G401.6 (cell line): Measurements from ENCODE around the gene SPP1.
"Not testable (repeated sequence)": the region's sequence is repeated elsewhere in the genome, so short reads cannot be mapped to it uniquely, and the experiment has no call there.

Experiments used
- FAIRE-seq: peaks from 2 replicates; lab custom pipeline; 2012; peaks lifted over from hg19 to GRCh38; lab: Jason Lieb, UNC

Gene SPP1

DNA sequence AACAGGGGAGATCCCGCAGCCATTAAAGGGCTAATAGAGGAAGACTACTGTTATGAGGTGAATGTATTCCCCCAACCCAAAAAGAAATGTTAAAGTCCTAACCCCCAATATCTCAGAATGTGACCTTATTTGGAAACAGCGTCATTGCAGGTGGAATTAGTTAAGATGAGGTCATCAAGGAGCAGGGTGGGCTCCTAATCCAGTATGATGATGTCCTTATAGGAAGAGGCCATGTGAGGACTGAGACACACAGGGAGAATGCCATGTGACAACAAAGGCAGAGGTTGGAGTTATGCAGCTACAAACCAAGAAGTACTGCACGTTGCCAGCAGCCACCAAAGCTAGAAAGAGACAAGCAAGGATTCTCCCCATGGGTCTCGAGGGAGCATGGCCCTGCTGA lies 14.3 kb downstream of the SPP1 start:
- no peak for FAIRE-seq

DNA sequence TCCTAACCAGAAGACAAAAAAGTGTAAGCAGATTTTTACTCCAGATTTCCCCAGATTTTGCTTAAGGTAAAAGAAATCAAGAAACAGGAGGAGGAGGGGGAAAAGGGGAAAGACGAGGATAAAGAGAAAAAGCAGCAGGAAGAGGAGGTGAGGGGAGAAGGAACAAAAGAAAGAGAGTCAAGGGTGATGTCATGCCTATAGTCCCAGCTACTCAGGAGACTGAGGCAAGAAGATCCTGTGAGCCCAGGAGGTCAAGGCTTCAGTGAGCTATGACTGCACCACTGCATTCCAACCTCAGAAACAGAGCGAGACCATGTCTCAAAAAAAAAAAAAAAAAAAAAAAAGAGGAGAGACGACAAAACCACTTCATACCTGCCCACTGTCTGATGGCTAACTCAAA lies 19.9 kb downstream of the SPP1 start:
- FAIRE-seq, result no peak

DNA sequence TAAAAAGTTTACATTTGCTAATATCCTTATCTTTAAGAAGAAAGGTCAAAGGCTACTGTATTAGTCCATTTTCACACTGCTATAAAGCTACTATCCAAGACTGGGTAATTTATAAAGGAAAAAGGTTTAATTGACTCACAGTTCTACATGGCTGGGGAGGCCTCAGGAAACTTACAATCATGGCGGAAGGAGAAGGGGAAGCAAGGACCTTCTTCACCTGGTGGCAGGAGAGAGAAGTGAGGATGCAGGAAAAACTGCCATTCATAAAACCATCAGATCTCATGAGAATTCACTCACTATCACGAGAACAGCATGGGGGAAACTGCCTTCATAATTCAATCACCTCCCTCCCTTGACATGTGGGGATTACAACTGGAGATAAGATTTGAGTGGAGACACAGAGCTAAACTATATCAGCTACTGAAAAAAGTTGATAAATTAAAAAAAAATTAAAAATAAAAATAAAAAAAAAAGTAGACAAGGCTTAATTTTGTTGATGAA lies 23.7 kb downstream of the SPP1 start:
- FAIRE-seq, result not testable (repeated sequence)

DNA sequence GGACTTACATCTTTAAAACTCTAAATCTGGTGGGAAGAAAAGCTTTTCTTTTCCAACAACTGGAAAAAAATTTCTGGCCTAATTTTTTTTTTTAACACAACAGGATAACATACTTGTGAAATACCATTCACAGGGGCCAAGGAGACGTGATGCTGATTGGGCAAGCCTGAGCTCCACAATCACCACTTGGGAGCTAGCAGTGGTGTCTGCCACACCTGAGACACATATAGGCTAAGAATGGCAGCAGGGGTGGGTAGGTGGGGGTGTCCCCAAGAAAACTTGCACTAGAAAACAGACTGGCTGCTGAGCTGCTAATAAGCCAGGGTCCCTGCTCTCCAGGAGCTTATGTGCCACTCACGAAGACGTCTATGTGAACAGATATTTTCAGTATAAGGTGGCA lies 26.4 kb downstream of the SPP1 start:
- FAIRE-seq, result no peak

DNA sequence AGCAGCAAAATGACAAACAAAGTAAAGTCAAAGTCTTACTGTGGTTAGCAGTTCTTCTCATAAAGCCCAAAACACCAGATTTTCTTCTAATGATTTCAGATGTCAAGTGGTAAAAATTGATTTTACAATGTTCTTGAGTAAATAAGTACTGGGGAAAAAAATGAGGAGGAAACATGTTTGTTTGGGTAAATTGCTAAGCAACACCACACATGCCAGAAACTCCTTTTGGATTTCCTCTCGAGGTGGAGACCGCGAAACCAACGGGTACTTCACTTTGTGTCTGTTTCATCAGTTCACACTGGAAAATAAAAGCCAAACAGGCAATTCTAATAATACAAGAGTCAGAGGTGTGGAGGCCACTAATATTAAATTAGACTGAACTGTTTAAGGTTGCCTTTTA lies 27.3 kb downstream of the SPP1 start:
- no peak for FAIRE-seq

DNA sequence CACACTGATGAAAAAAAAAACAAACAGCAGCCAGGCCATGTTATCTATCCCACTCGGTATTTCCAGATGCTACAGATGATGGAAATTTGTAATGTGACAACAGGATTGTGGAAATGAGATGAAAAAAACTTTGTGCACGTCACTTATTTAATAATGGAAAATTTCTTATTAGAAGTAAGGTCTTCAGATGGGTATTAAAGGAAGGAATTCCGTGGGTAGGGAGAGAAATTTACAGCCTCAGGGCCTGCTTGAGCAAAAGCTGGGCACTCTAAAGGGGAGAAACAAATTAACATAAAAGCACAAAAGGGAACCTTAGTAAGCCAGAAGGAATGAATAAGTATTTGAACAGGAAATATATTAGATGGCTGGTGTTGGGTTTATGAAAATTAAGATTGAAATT lies 27.7 kb downstream of the SPP1 start:
- no peak for FAIRE-seq

DNA sequence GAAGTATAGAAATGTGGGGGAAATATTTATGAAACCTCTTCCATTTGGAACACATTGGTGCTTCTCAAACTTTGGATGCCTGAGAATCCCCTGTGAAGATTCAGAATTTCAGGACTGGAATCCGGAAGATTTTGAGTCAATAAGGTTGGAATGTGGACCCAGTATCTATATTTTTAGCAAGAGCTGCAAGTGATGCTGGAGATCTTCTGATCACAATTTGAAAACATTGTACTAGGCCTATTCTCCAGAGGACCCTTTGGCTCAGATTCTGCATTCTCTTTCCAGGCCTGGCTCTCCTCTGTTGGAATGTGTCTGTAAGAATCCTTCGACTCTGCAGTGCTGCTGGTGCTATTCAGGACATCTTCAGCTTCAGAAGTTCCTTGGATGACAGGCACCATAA lies 29.6 kb downstream of the SPP1 start:
- FAIRE-seq, result no peak

DNA sequence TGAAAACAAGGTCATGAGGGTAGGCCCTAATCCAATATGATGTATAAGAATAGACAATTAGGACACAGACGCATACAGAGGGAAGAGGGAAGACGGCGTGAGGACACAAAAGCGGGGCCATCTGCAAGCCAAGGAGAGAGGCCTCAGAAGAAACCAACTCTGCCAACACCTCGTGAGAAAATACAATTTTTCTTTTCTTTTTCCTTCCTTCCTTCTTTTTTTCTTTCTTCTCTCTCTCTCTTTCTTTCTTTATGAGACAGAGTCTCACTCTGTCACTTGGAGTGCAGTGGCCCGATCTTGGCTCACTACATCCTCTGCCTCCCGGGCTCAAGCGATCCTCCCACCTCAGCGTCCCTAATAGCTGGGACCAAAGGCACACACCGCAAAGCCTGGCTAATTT lies 30.4 kb downstream of the SPP1 start:
- FAIRE-seq, result no peak

DNA sequence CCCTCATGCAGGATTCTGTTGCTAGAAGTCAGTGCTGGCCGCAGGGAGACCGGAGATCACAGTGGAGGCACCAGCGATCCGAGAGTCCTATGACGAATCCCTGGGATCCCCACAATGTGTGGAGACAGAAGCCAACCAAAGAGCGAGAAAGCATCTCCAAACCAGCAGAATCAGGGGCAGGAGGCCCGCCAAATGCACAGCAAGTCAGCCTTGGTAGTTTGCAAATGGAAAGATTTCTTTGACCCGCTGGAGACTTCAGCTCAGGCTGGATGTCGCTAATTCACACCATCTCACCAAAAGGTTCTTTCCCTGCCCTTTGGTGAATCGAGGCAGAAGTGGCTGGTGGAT lies 31.4 kb downstream of the SPP1 start:
- FAIRE-seq, result no peak

DNA sequence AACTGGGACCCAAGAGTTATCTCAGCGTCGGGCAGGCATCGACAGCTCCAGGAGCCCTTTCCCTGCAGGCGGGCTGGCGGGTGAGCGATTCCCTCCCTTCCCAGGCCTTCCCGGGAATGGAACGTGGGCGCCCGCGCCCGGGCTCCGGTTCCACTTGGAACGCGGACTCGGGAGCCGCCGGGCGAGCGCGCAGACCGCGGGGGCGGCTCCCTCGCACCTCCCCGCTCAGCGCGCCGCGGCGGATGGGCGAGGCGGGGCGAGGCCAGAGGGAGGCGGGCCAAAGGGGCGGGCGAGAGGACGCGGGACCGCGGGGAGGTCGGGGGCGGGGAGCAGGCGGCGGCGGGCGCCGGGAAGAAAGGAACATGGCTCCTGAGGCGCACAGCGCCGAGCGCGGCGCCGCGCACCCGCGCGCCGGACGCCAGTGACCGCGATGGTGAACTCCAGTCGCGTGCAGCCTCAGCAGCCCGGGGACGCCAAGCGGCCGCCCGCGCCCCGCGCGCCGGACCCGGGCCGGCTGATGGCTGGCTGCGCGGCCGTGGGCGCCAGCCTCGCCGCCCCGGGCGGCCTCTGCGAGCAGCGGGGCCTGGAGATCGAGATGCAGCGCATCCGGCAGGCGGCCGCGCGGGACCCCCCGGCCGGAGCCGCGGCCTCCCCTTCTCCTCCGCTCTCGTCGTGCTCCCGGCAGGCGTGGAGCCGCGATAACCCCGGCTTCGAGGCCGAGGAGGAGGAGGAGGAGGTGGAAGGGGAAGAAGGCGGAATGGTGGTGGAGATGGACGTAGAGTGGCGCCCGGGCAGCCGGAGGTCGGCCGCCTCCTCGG lies 32.0 kb downstream of the SPP1 start, which contains the start of gene PKD2:
PKD2 (plus strand) TSS at position 332 of the 818 bp plus-strand sequence; CDS start at position 431, 99 bp downstream.
- FAIRE-seq, result no peak

DNA sequence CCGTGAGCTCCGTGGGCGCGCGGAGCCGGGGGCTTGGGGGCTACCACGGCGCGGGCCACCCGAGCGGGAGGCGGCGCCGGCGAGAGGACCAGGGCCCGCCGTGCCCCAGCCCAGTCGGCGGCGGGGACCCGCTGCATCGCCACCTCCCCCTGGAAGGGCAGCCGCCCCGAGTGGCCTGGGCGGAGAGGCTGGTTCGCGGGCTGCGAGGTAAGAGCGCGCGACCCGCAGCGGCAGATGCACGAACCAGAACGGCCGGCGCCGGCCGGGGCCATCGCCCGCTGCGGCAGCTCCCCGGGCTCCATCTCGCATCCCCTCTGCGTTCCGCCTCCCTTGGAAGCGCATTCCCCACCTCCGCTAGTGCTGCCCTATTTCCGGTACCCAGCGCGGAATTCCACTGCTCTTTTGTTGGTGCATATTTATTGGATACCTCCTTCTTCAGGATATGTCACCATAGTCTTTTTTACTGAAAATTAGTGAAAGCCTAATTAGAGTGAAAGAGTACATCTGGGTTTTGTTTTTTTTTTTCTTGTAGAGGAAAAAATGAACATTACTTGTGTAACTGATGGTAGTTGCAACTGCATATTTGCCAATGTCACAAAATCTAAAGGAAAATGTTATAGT lies 32.7 kb downstream of the SPP1 start:
- no peak for FAIRE-seq

DNA sequence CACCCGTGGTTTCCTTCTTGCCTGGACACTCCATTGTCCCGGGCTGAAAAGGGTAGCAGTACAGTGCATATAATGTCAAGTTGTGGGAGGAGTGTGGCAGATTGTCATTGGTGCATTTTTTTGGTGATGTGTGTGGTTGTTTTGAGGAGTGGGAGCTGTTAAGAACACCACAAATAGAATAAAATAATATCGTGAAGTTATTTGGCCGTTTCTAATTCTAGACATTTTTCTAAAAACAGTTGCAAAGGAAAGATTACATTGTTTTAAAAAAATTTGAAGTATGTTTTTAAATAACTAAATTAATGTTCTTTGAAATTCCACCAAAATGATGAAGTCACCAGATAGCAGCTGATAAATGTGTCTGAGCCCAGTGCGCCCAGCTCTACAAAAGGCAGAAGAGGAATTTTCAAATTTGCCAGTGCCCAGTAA lies 33.2 kb downstream of the SPP1 start:
- FAIRE-seq, result no peak

DNA sequence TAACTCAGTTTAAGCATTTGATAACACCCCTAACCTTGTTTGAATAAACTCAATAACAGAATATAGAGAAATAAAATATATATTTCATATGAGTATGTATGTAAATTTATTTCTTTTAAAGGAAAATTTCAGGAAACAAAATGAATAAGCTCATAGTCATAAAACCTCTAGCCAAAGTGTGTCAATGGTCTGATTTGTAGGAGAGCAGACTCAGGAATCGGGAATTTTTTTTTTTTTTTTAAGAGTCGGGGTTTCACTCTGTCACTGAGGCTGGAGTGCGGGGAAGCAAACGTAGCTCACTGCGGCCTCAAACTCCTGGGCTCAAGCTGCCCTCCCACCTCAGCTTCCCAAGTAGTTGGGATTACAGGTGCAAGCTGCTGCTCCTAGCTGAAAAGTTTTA lies 34.4 kb downstream of the SPP1 start:
- FAIRE-seq, result no peak

DNA sequence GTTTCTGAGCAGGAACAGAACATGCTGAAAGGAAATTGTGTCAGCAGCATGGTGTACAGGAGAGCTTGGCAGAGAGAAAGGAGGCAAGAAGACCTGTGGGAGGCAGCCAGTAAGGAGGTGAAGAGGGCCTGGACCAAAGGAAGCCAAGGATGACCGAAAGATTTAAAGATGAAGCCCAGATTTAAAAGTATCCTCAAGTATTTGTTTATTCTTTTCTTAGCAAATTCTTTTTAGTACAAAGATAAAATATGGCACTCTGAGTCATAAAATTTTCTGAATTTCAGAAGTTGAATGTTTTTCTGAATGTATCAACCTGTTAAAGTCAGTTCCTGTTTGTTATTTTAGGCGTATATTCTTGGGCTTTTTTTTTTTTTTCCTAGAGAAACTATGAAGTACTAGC lies 35.5 kb downstream of the SPP1 start:
- no peak for FAIRE-seq

DNA sequence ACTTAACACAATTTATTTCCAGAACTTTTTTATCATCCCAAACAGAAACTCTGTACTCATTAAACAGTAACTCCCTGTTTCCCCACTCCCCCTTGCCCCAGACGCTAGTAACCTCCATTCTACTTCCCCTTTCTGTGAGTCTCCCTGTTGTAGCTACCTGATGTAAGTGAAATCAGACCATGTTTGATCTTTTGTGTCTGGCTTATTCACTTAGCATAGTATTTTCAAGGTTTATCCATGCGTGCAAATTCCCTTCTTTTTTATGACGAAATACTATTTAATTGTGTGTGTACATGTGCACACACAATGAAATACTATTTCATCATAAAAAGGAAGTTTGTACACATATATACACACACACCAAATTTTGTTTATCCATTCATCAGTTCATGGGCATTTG lies 37.1 kb downstream of the SPP1 start:
- FAIRE-seq, result no peak

DNA sequence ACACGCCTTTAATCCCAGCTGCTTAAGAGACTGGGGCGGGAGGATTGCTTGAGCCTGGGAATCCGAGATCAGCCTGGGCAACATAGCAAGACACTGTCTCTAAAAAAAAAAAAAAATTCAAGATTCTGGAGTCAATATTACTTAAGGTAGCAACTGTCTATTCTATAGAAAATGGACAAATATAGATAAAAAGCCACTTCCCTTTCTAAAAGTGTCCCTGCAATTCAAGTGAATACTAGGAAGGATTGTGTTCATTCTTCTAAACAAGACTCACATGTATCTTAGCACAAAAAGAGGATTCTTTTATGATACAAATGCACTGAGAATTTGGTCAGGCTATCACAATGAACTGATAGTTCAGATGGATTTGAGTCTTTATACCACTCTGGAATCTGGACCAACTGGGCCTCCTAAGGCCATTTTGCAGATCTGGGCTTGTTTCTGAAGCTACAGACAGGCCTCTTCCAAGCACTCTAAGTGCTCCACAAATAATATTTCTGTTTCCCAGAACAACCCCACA lies 38.9 kb downstream of the SPP1 start:
- FAIRE-seq, result no peak

DNA sequence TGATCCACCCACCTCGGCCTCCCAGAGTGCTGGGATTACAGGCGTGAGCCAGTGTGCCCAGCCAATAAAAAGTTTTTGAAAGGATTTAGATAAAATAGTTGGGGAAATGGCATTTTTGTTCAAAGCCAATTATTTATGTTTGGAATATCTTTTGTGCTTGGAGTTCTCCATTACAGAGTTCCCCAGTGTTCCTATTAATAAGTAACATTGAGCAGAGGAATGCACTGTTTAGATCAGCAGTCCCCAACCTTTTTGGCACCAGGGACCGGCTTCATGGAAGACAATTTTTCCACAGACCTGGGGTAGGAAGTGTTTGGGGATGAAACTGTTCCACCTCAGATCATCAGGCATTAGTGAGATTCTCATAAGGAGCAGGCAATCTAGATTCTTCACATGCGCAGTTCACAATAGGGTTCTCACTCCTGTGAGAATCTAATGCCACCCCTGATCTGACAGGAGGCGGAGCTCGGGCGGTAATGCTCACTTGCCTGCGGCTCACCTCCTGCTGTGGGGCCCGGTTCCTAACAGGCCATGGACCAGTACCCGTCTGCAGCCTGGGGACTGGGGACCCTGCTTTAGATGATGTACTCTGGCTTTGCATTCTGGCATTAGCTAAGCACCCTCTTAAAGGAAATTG lies 40.3 kb downstream of the SPP1 start:
- FAIRE-seq, result no peak

DNA sequence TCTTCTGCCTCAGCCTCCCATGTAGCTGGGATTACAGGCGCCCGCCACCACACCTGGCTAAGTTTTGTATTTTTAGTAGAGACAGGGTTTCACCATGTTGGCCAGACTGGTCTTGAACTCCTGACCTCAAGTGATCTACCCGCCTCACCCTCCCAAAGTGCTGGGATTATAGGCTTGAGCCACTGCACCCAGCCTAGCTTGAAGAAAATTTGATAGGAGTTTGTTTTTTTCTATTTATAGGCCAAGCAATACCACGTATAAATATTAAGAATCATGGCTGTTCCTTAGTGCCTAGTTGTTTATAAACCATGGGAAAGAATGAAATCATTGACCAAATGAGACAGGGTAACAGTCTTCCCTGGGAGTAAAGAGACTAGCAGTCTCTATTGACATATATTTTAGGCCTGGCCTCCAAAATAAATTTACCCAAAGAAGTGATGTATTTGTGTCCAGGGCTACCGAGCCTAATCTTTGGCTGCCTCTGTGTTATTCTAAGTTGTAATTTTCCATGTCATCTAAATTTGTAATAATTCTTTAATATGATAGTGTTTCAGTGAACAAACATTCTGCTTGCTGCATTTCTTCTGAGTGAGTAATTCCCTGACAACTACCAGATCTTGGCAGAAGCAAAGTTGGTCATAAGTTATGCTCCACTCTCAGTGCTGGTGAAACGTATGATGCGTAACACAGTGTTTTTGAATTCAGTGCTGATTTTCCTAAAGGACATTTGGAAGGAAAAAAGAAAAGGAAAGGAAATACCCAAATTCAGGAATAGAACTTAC lies 42.2 kb downstream of the SPP1 start:
- no peak for FAIRE-seq

DNA sequence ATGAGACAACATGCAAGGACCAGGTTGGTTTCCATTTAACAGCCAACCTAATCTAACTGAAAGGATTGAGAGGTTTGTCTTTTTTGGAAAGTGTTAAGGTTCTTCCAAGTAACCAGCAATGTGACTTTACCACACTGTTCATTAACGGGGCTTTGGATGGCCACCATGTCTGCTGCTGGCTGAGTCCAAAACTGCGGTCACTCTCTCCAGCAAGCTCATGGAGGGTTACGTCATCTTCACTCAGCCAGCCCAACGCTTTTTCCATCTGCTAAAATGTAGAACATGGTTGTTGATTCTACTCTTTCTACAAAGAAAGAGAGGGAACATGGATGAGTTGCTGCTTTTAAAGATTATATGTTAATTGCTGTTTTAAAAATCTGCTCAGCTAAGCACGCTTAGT lies 43.0 kb downstream of the SPP1 start:
- FAIRE-seq, result no peak

DNA sequence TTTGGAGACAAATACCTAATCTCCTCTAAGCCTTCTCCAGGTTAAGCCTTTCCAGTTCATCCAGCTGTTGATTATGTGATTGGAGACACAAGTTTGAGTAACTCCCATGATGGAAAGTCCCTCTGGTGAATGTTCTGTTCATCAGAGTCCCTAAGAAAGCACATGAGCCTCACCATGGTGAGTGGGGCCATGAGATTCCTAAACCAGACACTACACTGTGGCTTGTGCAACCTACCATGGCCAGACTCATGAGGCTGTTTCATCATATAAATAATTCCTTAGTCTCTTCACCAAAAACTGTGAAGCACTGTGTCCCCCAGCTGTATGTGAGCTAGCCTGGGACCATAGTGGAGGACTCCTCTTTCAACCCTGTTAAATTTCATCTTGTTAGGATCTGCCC lies 46.3 kb downstream of the SPP1 start:
- FAIRE-seq, result no peak

DNA sequence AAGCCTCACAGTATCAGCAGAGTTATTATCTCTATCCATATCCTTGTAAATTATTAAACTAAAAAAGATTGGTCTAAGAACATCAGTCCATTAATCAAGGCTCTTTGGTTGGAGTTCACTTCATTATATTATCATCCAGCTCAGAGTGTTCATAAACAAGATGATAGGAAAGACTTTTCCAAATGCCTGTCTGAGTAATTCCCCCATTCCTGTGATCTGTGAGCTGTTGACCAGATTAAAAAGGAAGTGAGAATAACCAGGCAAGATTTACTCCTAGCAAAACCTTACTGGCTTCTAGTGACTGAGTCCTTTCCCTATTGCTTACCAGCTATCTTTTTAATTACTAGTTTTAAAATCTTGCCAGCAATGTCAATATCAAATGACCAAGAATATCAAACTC lies 46.8 kb downstream of the SPP1 start:
- FAIRE-seq, result no peak
